HG03469 (cell line): ENCODE measurements around the gene DDB1.
A peak's percentile ranks its signal among the peaks of the same experiment; 100 is the strongest.

Experiments
- ATAC-seq: cut with Tn5 transposase; IDR thresholded peaks from one replicate; pipeline ENCODE4 v1.9.1; 2021; ENCODE audit warnings: mild to moderate bottlenecking, moderate library complexity, moderate number of reproducible peaks; ENCODE audit not compliant: unreplicated experiment

The DDB1 gene

GRCh38 chr11:61357233-61357893 is 24.5 kb upstream of the DDB1 start:
- peak; percentile 45 for ATAC-seq

- ATAC-seq: no peak
Observed at GRCh38 chr11:61356706-61357105, 23.8 kb upstream of the DDB1 start.

GRCh38 chr11:61354208-61354607 is 21.3 kb upstream of the DDB1 start:
- ATAC-seq: no peak

GRCh38 chr11:61353131-61354067 is 20.5 kb upstream of the DDB1 start:
- ATAC-seq: no peak

- ATAC-seq: no peak
Observed at GRCh38 chr11:61352038-61352437, 19.1 kb upstream of the DDB1 start.

GRCh38 chr11:61350803-61351202 is 17.9 kb upstream of the DDB1 start:
- no peak for ATAC-seq

- ATAC-seq: no peak
Observed at GRCh38 chr11:61350336-61350735, 17.4 kb upstream of the DDB1 start.

- no peak for ATAC-seq
Observed at GRCh38 chr11:61349916-61350315, 17.0 kb upstream of the DDB1 start.

GRCh38 chr11:61349189-61349751 is 16.4 kb upstream of the DDB1 start:
- ATAC-seq: no peak

- no peak for ATAC-seq
Observed at GRCh38 chr11:61347916-61348461, 15.1 kb upstream of the DDB1 start.

- ATAC-seq: no peak
Observed at GRCh38 chr11:61345954-61346843, 13.3 kb upstream of the DDB1 start.

- ATAC-seq: no peak
Observed at GRCh38 chr11:61345170-61345610, 12.3 kb upstream of the DDB1 start.

- no peak for ATAC-seq
Observed at GRCh38 chr11:61343792-61344745, 11.2 kb upstream of the DDB1 start.

GRCh38 chr11:61342207-61342803 is 9.4 kb upstream of the DDB1 start:
- ATAC-seq: no peak

GRCh38 chr11:61341706-61342105 is 8.8 kb upstream of the DDB1 start:
- no peak for ATAC-seq

- no peak for ATAC-seq
Observed at GRCh38 chr11:61340979-61341378, 8.1 kb upstream of the DDB1 start.

GRCh38 chr11:61339490-61339878 is 6.6 kb upstream of the DDB1 start:
- ATAC-seq: no peak

- ATAC-seq: no peak
Observed at GRCh38 chr11:61338783-61339489, 6.0 kb upstream of the DDB1 start.
